Peyer's patch (tissue), 4 donors: ENCODE results near the gene CHMP4B.

Experiments used
- CTCF ChIP-seq, 6 experiments: fragments of 450-650 bp in 4 of 6; fragments of 200-600 bp in 2 of 6; sonication (generic) in 1 of 6; IDR thresholded peaks; one replicate each; pipeline ENCODE4 v1.5.1; 2017 to 2019; ENCODE audit warnings: antibody characterized with exemption in 6 of 6, mild to moderate bottlenecking in 3 of 6, moderate library complexity in 1 of 6
- POLR2A ChIP-seq, 2 donors: fragments of 450-650 bp; IDR thresholded peaks; one replicate each; pipeline ENCODE4 v1.5.1; 2017; ENCODE audit warnings: antibody characterized with exemption in 2 of 2, mild to moderate bottlenecking in 2 of 2, moderate library complexity in 2 of 2

- TF ChIP-seq CTCF (IDR thresholded peaks at IDR 0.05) = no peak
- no peak for TF ChIP-seq POLR2A (IDR thresholded peaks at IDR 0.05)
Observed at GRCh38 chr20:33875055-33875454, 63.9 kb downstream of the CHMP4B start.
